Suppressor macrophage treated with lipopolysaccharide for 4 hours (primary cell): ENCODE data around the gene DUSP19.

ENCODE experiments used
- DNase-seq: peaks from one replicate; pipeline ENCODE4 v3.0.0-alpha.2; 2020

DUSP19 gene

DNA sequence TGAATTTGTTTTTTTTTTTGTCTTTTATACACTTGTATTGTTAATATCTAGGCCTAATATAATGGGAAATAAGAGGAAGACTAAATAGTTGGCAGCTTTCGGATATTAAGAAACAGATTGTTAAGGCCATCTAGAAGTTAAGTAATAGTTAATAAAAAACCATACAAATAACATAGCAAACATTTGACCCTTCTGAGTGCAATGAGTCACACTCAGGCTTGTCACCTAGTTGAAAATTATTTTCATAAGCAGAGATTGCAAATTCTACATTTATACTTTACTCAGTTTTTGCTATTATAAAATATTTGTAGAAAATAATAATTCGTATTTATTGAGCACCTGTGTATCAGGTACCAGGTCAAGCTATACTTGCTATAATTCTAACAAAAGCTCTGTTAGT, 48.1 kb downstream of the DUSP19 start:
- no peak for DNase-seq

DNA sequence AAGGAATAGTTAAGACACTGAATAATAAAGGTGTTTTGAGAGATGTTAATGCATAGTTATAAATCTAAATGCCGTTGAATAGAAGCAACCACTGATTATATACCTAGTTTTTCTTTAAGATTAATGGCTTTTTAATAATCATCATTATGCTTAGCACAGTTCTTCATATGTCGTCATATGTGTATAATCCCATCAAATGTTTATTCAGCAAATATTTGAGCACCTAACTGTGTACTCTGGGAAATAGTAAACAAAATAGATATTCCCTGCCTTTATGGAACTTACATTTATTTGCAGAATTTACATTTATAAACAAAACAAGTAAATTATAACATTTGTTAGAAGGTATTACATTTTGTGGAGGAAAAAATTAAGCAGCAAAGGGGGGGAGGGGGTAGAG, 55.5 kb downstream of the DUSP19 start:
- DNase-seq, result no peak

DNA sequence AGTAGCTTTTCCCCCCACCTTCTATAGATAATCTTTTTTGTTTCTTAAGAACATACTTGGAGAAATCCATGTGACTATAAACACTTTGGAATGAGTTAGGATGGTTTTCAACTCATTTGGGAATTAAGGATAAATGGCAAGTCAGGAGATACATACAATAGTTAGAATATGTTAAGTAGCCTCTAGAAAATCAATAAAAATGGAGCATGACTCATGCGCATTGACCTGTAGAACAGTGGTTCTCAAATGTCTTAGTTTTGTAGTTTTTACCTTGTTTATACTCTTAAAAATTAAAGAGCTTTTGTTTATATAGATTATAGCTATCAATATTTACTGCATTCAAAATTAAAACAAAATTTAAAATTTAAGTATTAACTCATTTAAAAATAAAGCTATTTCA, 70.4 kb downstream of the DUSP19 start:
- DNase-seq, result no peak

DNA sequence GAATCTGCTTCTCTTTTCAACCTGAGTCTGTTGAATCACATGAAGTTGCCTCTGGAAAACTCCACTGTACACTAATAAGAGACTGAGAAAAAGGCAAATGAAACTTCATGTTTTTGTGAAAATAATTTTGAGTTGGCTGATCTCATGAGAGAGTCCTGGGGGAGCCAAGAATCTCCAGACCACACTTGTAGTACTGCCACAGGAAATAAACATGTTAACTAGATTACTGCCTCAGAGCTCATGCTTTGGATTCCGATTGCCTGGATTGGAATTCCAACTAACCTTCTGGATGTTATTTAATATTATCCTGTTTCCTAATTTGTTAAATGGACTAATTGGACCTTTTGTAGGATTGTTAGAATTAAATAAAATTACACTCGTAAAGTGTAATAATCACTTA, 70.9 kb downstream of the DUSP19 start:
- DNase-seq, result no peak
